Dedifferentiated amniotic fluid mesenchymal stem cell (primary cell): ENCODE results near the gene HYAL3.

Source experiments
- DNase-seq: peaks from one replicate; pipeline ENCODE4 v3.0.0-alpha.2; 2016; ENCODE audit errors: extremely low spot score

HYAL3 gene

GRCh38 chr3:50327943-50328691 lies 28.9 kb upstream of the HYAL3 start, which contains the start of gene TUSC2:
TSS of gene TUSC2 (minus strand) at chr3:50328223. CDS start at chr3:50328099, 124 bp downstream.
- peak; percentile 97 for DNase-seq

GRCh38 chr3:50327129-50327528 lies 27.9 kb upstream of the HYAL3 start:
- no peak for DNase-seq

GRCh38 chr3:50326182-50326541 lies 27.0 kb upstream of the HYAL3 start:
- no peak for DNase-seq

GRCh38 chr3:50325497-50326181 lies 26.4 kb upstream of the HYAL3 start:
- no peak for DNase-seq

GRCh38 chr3:50325113-50325480 lies 25.9 kb upstream of the HYAL3 start:
- DNase-seq, result no peak

GRCh38 chr3:50324351-50325112 lies 25.3 kb upstream of the HYAL3 start:
- DNase-seq, result peak; percentile 25

- no peak for DNase-seq
These were observed 24.5 kb upstream of the HYAL3 start for GRCh38 chr3:50323614-50324199.

GRCh38 chr3:50323092-50323600 lies 23.9 kb upstream of the HYAL3 start:
- no peak for DNase-seq

GRCh38 chr3:50322386-50323091 lies 23.3 kb upstream of the HYAL3 start, which contains the start of gene HYAL2:
TSS of gene HYAL2 (minus strand) at chr3:50322745. CDS start at chr3:50320489, 2,256 bp downstream.
- no peak for DNase-seq

- no peak for DNase-seq
These were observed 22.8 kb upstream of the HYAL3 start for GRCh38 chr3:50322115-50322385.

GRCh38 chr3:50321336-50322114 lies 22.3 kb upstream of the HYAL3 start:
- peak; percentile 81 for DNase-seq

- DNase-seq, result peak; percentile 52
These were observed 21.7 kb upstream of the HYAL3 start for GRCh38 chr3:50320853-50321335.

- DNase-seq, result no peak
These were observed 20.9 kb upstream of the HYAL3 start for GRCh38 chr3:50319894-50320625.

GRCh38 chr3:50319181-50319893 lies 20.1 kb upstream of the HYAL3 start:
- DNase-seq, result no peak

GRCh38 chr3:50318615-50319014 lies 19.4 kb upstream of the HYAL3 start:
- no peak for DNase-seq

- no peak for DNase-seq
These were observed 19.0 kb upstream of the HYAL3 start for GRCh38 chr3:50318163-50318562.

- no peak for DNase-seq
These were observed 18.1 kb upstream of the HYAL3 start for GRCh38 chr3:50317300-50317699.

- no peak for DNase-seq
These were observed 17.5 kb upstream of the HYAL3 start for GRCh38 chr3:50316657-50317242.

GRCh38 chr3:50314816-50315215 lies 15.6 kb upstream of the HYAL3 start:
- DNase-seq, result no peak
